Thyroid gland (tissue), 4 donors: ENCODE measurements around the gene SEC63. TPM values are rescaled to one million over a fixed set of nuclear protein-coding genes. Genes with fewer than 3 reads are reported as not detected.
"Not testable (repeated sequence)": the region's sequence is repeated elsewhere in the genome, so short reads cannot be mapped to it uniquely, and the experiment has no call there.

ENCODE experiments used
- DNase-seq, 2 donors: peaks; one replicate each; pipeline ENCODE4 v3.0.0-alpha.2; 2019
- H3K27ac ChIP-seq, 3 donors: fragments of 200-600 bp; sonication (generic); 1 replicate in 2 of 3; 2 replicates in 1 of 3; pipeline ENCODE4 v1.5.1; 2016 to 2019; ENCODE audit warnings: mild to moderate bottlenecking in 1 of 3, moderate library complexity in 1 of 3
- H3K27me3 ChIP-seq: fragments of 200-600 bp; sonication (generic); one replicate; pipeline ENCODE4 v1.5.1; 2019
- H3K36me3 ChIP-seq, 2 donors: fragments of 200-600 bp; sonication (generic); one replicate each; pipeline ENCODE4 v1.5.1; 2016 to 2019
- H3K4me1 ChIP-seq, 2 donors: fragments of 200-600 bp; sonication (generic); one replicate each; pipeline ENCODE4 v1.5.1; 2017 to 2019
- H3K4me3 ChIP-seq, 3 donors: fragments of 200-600 bp; sonication (generic); replicated peaks in 1 of 3; 1 replicate in 2 of 3; 2 replicates in 1 of 3; pipeline ENCODE4 v1.5.1; 2016; ENCODE audit warnings: mild to moderate bottlenecking in 1 of 3
- H3K9me3 ChIP-seq: fragments of 200-600 bp; sonication (generic); one replicate; pipeline ENCODE4 v1.5.1; 2017
- CTCF ChIP-seq, 6 experiments: fragments of 200-600 bp in 3 of 6; fragments of 450-650 bp in 3 of 6; sonication (generic) in 3 of 6; IDR thresholded peaks; one replicate each; pipeline ENCODE4 v1.5.1; 2016 to 2019; ENCODE audit warnings: antibody characterized with exemption in 6 of 6, mild to moderate bottlenecking in 2 of 6, inconsistent platforms in 1 of 6, moderate library complexity in 1 of 6
- POLR2A ChIP-seq, 2 donors: fragments of 450-650 bp; IDR thresholded peaks; one replicate each; pipeline ENCODE4 v1.6.1; 2017; ENCODE audit warnings: antibody characterized with exemption in 2 of 2, mild to moderate bottlenecking in 2 of 2, moderate library complexity in 1 of 2
- WGBS, 2 donors: methylation state at CpG; one replicate each; pipeline ENCODE4 v1.1.5; 2017; 5-methylcytosine and 5-hydroxymethylcytosine counted together
- intact Hi-C: fragments of 100-400 bp; cut with DNase I; formaldehyde crosslinking; loops from one replicate; pipeline ENCODE4 v1.15.1; 2023
- total RNA-seq, 4 donors: library from RNA; depleted of rRNA; stranded (reverse); fragments of >200 nt; gene quantifications; one replicate each; pipeline ENCODE4 v1.2.3, GENCODE V29; 2016

The SEC63 gene
- total RNA-seq, 4 donors from 2014 or later = 47.1 to 95.5 (median 68.3) TPM

- H3K27me3 ChIP-seq = no peaks in the 10 kb centered on the region
- DNase-seq = no peak
- peaks cover 30 to 38% of the 10 kb centered on the region in 2 donors for H3K4me1 ChIP-seq
- WGBS, 2 donors = 43 to 49% methylated on average over 2 of the region's 2 CpGs
- H3K36me3 ChIP-seq = no peaks in the 10 kb centered on the region
- intact Hi-C loops = no loop called here
- no peak for TF ChIP-seq POLR2A (IDR thresholded peaks at IDR 0.05)
- TF ChIP-seq CTCF (IDR thresholded peaks at IDR 0.05) = no peak
- H3K4me3 ChIP-seq = peak overlapping the region in 1 of 3 donors; percentile 89
- H3K27ac ChIP-seq = peak overlapping the region in 1 of 3 donors; percentile 46
- no peaks in the 10 kb centered on the region for H3K9me3 ChIP-seq
Observed at GRCh38 chr6:107956181-107956580, 1.8 kb downstream of the SEC63 start.

- 62 to 64% methylated on average over 12 to 15 of the region's 19 CpGs for WGBS, 2 donors
- H3K4me1 ChIP-seq = peaks cover 33 to 41% of the 10 kb centered on the region in 2 donors
- intact Hi-C loops, DNase-seq, H3K27me3 ChIP-seq, H3K36me3 ChIP-seq, H3K4me3 ChIP-seq, H3K9me3 ChIP-seq: not testable (repeated sequence)
- H3K27ac ChIP-seq = peak overlapping the region in 1 of 3 donors; percentile 75
Observed at GRCh38 chr6:107953858-107954414, 4.1 kb downstream of the SEC63 start.

GRCh38 chr6:107943626-107944439, 14.2 kb downstream of the SEC63 start:
- no peak overlapping the region for H3K4me3 ChIP-seq
- intact Hi-C loops = no loop called here
- peaks cover 40 to 49% of the 10 kb centered on the region in 2 donors for H3K4me1 ChIP-seq
- H3K27ac ChIP-seq = peak overlapping the region in 1 of 3 donors; percentile 47
- H3K27me3 ChIP-seq = no peaks in the 10 kb centered on the region
- DNase-seq = no peak
- no peaks in the 10 kb centered on the region for H3K36me3 ChIP-seq
- no peaks in the 10 kb centered on the region for H3K9me3 ChIP-seq
- TF ChIP-seq POLR2A (IDR thresholded peaks at IDR 0.05) (no peak), CTCF (IDR thresholded peaks at IDR 0.05) (no peak)
- 55 to 59% methylated on average over 6 of the region's 6 CpGs for WGBS, 2 donors

- intact Hi-C loops = no loop called here
- peak overlapping the region in 2 of 3 donors; percentile 1 to 7 for H3K27ac ChIP-seq
- TF ChIP-seq POLR2A (IDR thresholded peaks at IDR 0.05) (no peak), CTCF (IDR thresholded peaks at IDR 0.05) (no peak)
- 61 to 64% methylated on average over 4 of the region's 4 CpGs for WGBS, 2 donors
- no peaks in the 10 kb centered on the region for H3K27me3 ChIP-seq
- no peaks in the 10 kb centered on the region for H3K36me3 ChIP-seq
- peaks cover 40 to 44% of the 10 kb centered on the region in 2 donors for H3K4me1 ChIP-seq
- H3K4me3 ChIP-seq = no peak overlapping the region
- no peak for DNase-seq
- no peaks in the 10 kb centered on the region for H3K9me3 ChIP-seq
Observed at GRCh38 chr6:107942142-107942541, 15.9 kb downstream of the SEC63 start.

GRCh38 chr6:107941627-107942026, 16.4 kb downstream of the SEC63 start:
- TF ChIP-seq POLR2A (IDR thresholded peaks at IDR 0.05) = no peak
- no peak for TF ChIP-seq CTCF (IDR thresholded peaks at IDR 0.05)
- intact Hi-C loops = no loop called here
- Histone ChIP-seq H3K4me3 (no peak overlapping the region), H3K36me3 (no peaks in the 10 kb centered on the region), H3K4me1 (peaks cover 41 to 44% of the 10 kb centered on the region in 2 donors), H3K9me3 (no peaks in the 10 kb centered on the region), H3K27ac (peak overlapping the region in 2 of 3 donors; percentile 1 to 40), H3K27me3 (no peaks in the 10 kb centered on the region)
- 61 to 63% methylated on average over 6 of the region's 6 CpGs for WGBS, 2 donors
- peak; percentile 38 to 42 for DNase-seq
